HG02798 (cell line): ENCODE data around the gene CSDE1.
"Not testable (repeated sequence)": the region's sequence is repeated elsewhere in the genome, so short reads cannot be mapped to it uniquely, and the experiment has no call there.

Experiments
- ATAC-seq: cut with Tn5 transposase; IDR thresholded peaks from one replicate; pipeline ENCODE4 v1.9.1; 2021; ENCODE audit warnings: mild to moderate bottlenecking; ENCODE audit not compliant: unreplicated experiment, poor library complexity

Gene CSDE1

GRCh38 chr1:114757455-114758255 lies at the start of gene CSDE1:
TSS of gene CSDE1 (minus strand) at chr1:114757984. CDS start at chr1:114739890, 18,094 bp downstream.
- ATAC-seq, result peak; percentile 82

GRCh38 chr1:114804449-114804848 lies 46.7 kb upstream of the CSDE1 start:
- not testable (repeated sequence) for ATAC-seq

- ATAC-seq, result no peak
Measured at GRCh38 chr1:114803001-114803400, 45.2 kb upstream of the CSDE1 start.

GRCh38 chr1:114794038-114794437 lies 36.3 kb upstream of the CSDE1 start:
- no peak for ATAC-seq

GRCh38 chr1:114790581-114790980 lies 32.8 kb upstream of the CSDE1 start:
- ATAC-seq, result not testable (repeated sequence)

GRCh38 chr1:114786440-114786839 lies 28.7 kb upstream of the CSDE1 start:
- not testable (repeated sequence) for ATAC-seq

- no peak for ATAC-seq
Measured at GRCh38 chr1:114782476-114782875, 24.7 kb upstream of the CSDE1 start.

- ATAC-seq, result peak; percentile 99
Measured at GRCh38 chr1:114780344-114781226, 22.8 kb upstream of the CSDE1 start, which contains the start of gene SIKE1. TSS of gene SIKE1 (minus strand) at chr1:114780685. CDS start at chr1:114780607, 78 bp downstream.

GRCh38 chr1:114779722-114780121 lies 21.9 kb upstream of the CSDE1 start:
- no peak for ATAC-seq

- ATAC-seq, result not testable (repeated sequence)
Measured at GRCh38 chr1:114776726-114777125, 18.9 kb upstream of the CSDE1 start.

GRCh38 chr1:114771992-114772391 lies 14.2 kb upstream of the CSDE1 start:
- no peak for ATAC-seq

GRCh38 chr1:114770989-114771388 lies 13.2 kb upstream of the CSDE1 start:
- no peak for ATAC-seq

GRCh38 chr1:114764689-114765088 lies 6.9 kb upstream of the CSDE1 start:
- no peak for ATAC-seq

GRCh38 chr1:114758256-114758832 lies 560 bp upstream of the CSDE1 start:
- ATAC-seq, result no peak

GRCh38 chr1:114756949-114757454 lies 782 bp downstream of the CSDE1 start:
- no peak for ATAC-seq

GRCh38 chr1:114756009-114756892 lies 1.5 kb downstream of the CSDE1 start:
- ATAC-seq, result peak; percentile 52

- ATAC-seq, result no peak
Measured at GRCh38 chr1:114755006-114755931, 2.5 kb downstream of the CSDE1 start.

- ATAC-seq, result not testable (repeated sequence)
Measured at GRCh38 chr1:114753702-114754101, 4.1 kb downstream of the CSDE1 start.
